Neural cell (in vitro differentiated cells): ENCODE results near the gene DCTN5.

ENCODE experiments used
- CTCF ChIP-seq: fragments of 450-650 bp; IDR thresholded peaks from 2 replicates; pipeline ENCODE4 v1.5.1; 2014; ENCODE audit warnings: antibody characterized with exemption, mild to moderate bottlenecking, moderate library complexity; ENCODE audit not compliant: poor library complexity, severe bottlenecking
- EP300 ChIP-seq: fragments of 450-650 bp; conservative IDR thresholded peaks from 2 replicates; pipeline ENCODE4 v1.6.1; 2014; ENCODE audit warnings: antibody characterized with exemption, mild to moderate bottlenecking, moderate library complexity; ENCODE audit not compliant: poor library complexity, severe bottlenecking
- EZH2 ChIP-seq: fragments of 200-600, 300-800 bp; shearing (Covaris generic), sonication (generic); IDR thresholded peaks from 2 replicates; pipeline ENCODE4 v1.6.1; 2014; ENCODE audit warnings: antibody characterized with exemption, low read length, borderline replicate concordance, mild to moderate bottlenecking; ENCODE audit not compliant: insufficient read depth, poor library complexity, severe bottlenecking
- SMC3 ChIP-seq: fragments of 450-650 bp; conservative IDR thresholded peaks from 2 replicates; pipeline ENCODE4 v1.6.1; 2014; ENCODE audit warnings: antibody characterized with exemption, mild to moderate bottlenecking, moderate library complexity; ENCODE audit not compliant: poor library complexity

GRCh38 chr16:23651943-23652468 lies 10.7 kb downstream of the DCTN5 start:
- TF ChIP-seq CTCF = no peak
- TF ChIP-seq EP300 = no peak
- TF ChIP-seq SMC3 = no peak
- no peak for TF ChIP-seq EZH2
